A549 (cell line): ENCODE measurements around the gene MFAP4. TPM values are rescaled to one million over a fixed set of nuclear protein-coding genes. Genes with fewer than 3 reads are reported as not detected.
A peak's percentile ranks its signal among the peaks of the same experiment; 100 is the strongest.

Experiments
- ATAC-seq, 2 experiments: fragments of 200-7000 bp in 1 of 2; fragments of >200 bp in 1 of 2; cut with Nextera tagmentation in 1 of 2; cut with Tn5 transposase in 1 of 2; 3 replicates each; pipeline versions ENCODE4 v1.8.0 to v1.9.1; 2018 to 2020; ENCODE audit warnings: mild to moderate bottlenecking in 1 of 2, moderate library complexity in 1 of 2
- CTCF ChIA-PET: fragments of 300-600 bp; sonication (Branson Sonifier 250); formaldehyde crosslinking; extraction: SDS; loops from one replicate; lab custom pipeline; 2021; ENCODE audit warnings: antibody characterized with exemption, inconsistent platforms; lab: Yijun Ruan, JAX
- POLR2A ChIA-PET: fragments of 350-600 bp; formaldehyde crosslinking; extraction: SDS; loops from one replicate; lab custom pipeline; 2021; ENCODE audit warnings: antibody characterized with exemption, inconsistent platforms; lab: Yijun Ruan, JAX
- DNase-seq, 2 experiments: peaks; one replicate each; pipeline versions ENCODE4 v3.0.0 to v3.0.0-alpha.2; 2011 to 2016; ENCODE audit warnings: low read depth in 1 of 2, low spot score in 1 of 2
- FAIRE-seq: peaks from 2 replicates; lab custom pipeline; 2011; peaks lifted over from hg19 to GRCh38; lab: Jason Lieb, UNC
- H3K27ac ChIP-seq, 2 experiments: fragments of >200 bp; sonication (Bioruptor Twin); formaldehyde crosslinking; 3 replicates each; pipeline ENCODE4 v1.5.1; 2016 to 2017
- H3K4me1 ChIP-seq: fragments of >200 bp; sonication (Bioruptor Twin); formaldehyde crosslinking; 3 replicates; pipeline ENCODE4 v1.6.1; 2016
- H3K4me2 ChIP-seq: fragments of >200 bp; sonication (Bioruptor Twin); formaldehyde crosslinking; 3 replicates; pipeline ENCODE4 v1.6.1; 2016
- H3K4me3 ChIP-seq: fragments of >200 bp; sonication (Bioruptor Twin); formaldehyde crosslinking; 3 replicates; pipeline ENCODE4 v1.5.1; 2016
- H3K9me3 ChIP-seq: fragments of >200 bp; sonication (Bioruptor Twin); formaldehyde crosslinking; 3 replicates; pipeline ENCODE4 v1.6.1; 2016
- BHLHE40 ChIP-seq: IDR thresholded peaks from 2 replicates; pipeline ENCODE4 v1.6.1; 2012; ENCODE audit warnings: low read depth, low read length, inconsistent platforms
- CBX2 ChIP-seq: fragments of 200-600 bp; sonication (generic); IDR thresholded peaks from 2 replicates; pipeline ENCODE4 v1.6.1; 2016; ENCODE audit warnings: low read depth, mild to moderate bottlenecking, borderline replicate concordance
- CEBPB ChIP-seq, 2 experiments: fragments of >200 bp in 1 of 2; sonication (Bioruptor Twin) in 1 of 2; formaldehyde crosslinking in 1 of 2; IDR thresholded peaks; 2 replicates each; pipeline ENCODE4 v1.6.1; 2012 to 2016
- EHF ChIP-seq: fragments of 250-450 bp; sonication (Bioruptor Pico); IDR thresholded peaks from 2 replicates; pipeline ENCODE4 v1.5.0; 2020; ENCODE audit warnings: mild to moderate bottlenecking
- EP300 ChIP-seq, 2 experiments: fragments of >200 bp; sonication (Bioruptor Twin); formaldehyde crosslinking; IDR thresholded peaks; 2 replicates in 1 of 2; 3 replicates in 1 of 2; pipeline ENCODE4 v1.6.1; 2016 to 2017
- ESRRA ChIP-seq: fragments of 150-350 bp; IDR thresholded peaks from 2 replicates; pipeline ENCODE4 v1.6.1; 2014; ENCODE audit warnings: mild to moderate bottlenecking, low read length, borderline replicate concordance
- HDAC2 ChIP-seq: fragments of 200-600 bp; sonication (generic); IDR thresholded peaks from 2 replicates; pipeline ENCODE4 v1.6.1; 2016
- HOXB13 ChIP-seq: fragments of 250-450 bp; sonication (Bioruptor Pico); IDR thresholded peaks from 2 replicates; pipeline ENCODE4 v1.5.0; 2020; ENCODE audit warnings: low read depth, mild to moderate bottlenecking, moderate library complexity
- HOXB5 ChIP-seq: fragments of 250-450 bp; sonication (Bioruptor Pico); IDR thresholded peaks from 2 replicates; pipeline ENCODE4 v1.5.0; 2020; ENCODE audit warnings: mild to moderate bottlenecking, moderate library complexity
- JUN ChIP-seq, 2 experiments: fragments of >200 bp; sonication (Bioruptor Twin); formaldehyde crosslinking; IDR thresholded peaks; 2 replicates in 1 of 2; 3 replicates in 1 of 2; pipeline ENCODE4 v1.6.1; 2016 to 2017
- KDM1A ChIP-seq: fragments of 200-600 bp; sonication (generic); IDR thresholded peaks from 2 replicates; pipeline ENCODE4 v1.6.1; 2016; ENCODE audit warnings: low read depth, mild to moderate bottlenecking
- MAZ ChIP-seq: fragments of 150-350 bp; IDR thresholded peaks from 2 replicates; pipeline ENCODE4 v1.6.1; 2014; ENCODE audit warnings: antibody characterized with exemption, low read depth, low read length, borderline replicate concordance
- NFE2L2 ChIP-seq: fragments of 150-350 bp; conservative IDR thresholded peaks from 2 replicates; pipeline ENCODE4 v1.6.1; 2014; ENCODE audit warnings: low read length
- PHF8 ChIP-seq: fragments of 200-600 bp; sonication (generic); IDR thresholded peaks from 2 replicates; pipeline ENCODE4 v1.6.1; 2016; ENCODE audit warnings: low read depth, mild to moderate bottlenecking, antibody characterized with exemption, moderate library complexity, borderline replicate concordance
- SMC3 ChIP-seq: fragments of >200 bp; sonication (Bioruptor Twin); formaldehyde crosslinking; IDR thresholded peaks from 3 replicates; pipeline ENCODE4 v1.6.1; 2018; ENCODE audit warnings: inconsistent platforms
- TP53 ChIP-seq: fragments of 250-450 bp; sonication (Bioruptor Pico); IDR thresholded peaks from 2 replicates; pipeline ENCODE4 v1.5.0; 2021; ENCODE audit warnings: mild to moderate bottlenecking, moderate library complexity
- USF2 ChIP-seq: fragments of 450-650 bp; IDR thresholded peaks from 2 replicates; pipeline ENCODE4 v1.6.1; 2014; ENCODE audit warnings: antibody characterized with exemption
- ZSCAN20 ChIP-seq: fragments of 250-450 bp; sonication (Bioruptor Pico); IDR thresholded peaks from 2 replicates; pipeline ENCODE4 v1.8.0; 2022; ENCODE audit warnings: mild to moderate bottlenecking, moderate library complexity
- WGBS: methylation state at CpG from one replicate; pipeline ENCODE4 v1.1.6; 2017; ENCODE audit errors: missing lambda C conversion rate; 5-methylcytosine and 5-hydroxymethylcytosine counted together
- polyA plus RNA-seq, 4 experiments: library from polyadenylated mRNA; depleted of rRNA in 3 of 4; stranded (reverse); fragments of >200 nt; fragmentation: RNase III in 1 of 4; extraction: RNeasy Plus Mini Kit Qiagen cat#74134 plus additional on column Dnase treatment in 1 of 4; gene quantifications; 2 replicates in 3 of 4; 3 replicates in 1 of 4; pipeline ENCODE4 v1.2.3, GENCODE V29; 2011 to 2017
- TF ChIP-seq, protein P1 (sequence below): fragments of >200 bp; sonication (Bioruptor Twin); formaldehyde crosslinking; IDR thresholded peaks from 3 replicates; pipeline ENCODE4 v1.5.1; 2016
- TF ChIP-seq, protein P2 (sequence below): IDR thresholded peaks from 2 replicates; pipeline ENCODE4 v1.6.1; 2012; ENCODE audit warnings: low read depth, borderline replicate concordance

Gene MFAP4
- polyA plus RNA-seq, 2 of the 4 experiments (the other 2 are of a cell fraction), result 0.13 TPM; not detected in 1

DNA sequence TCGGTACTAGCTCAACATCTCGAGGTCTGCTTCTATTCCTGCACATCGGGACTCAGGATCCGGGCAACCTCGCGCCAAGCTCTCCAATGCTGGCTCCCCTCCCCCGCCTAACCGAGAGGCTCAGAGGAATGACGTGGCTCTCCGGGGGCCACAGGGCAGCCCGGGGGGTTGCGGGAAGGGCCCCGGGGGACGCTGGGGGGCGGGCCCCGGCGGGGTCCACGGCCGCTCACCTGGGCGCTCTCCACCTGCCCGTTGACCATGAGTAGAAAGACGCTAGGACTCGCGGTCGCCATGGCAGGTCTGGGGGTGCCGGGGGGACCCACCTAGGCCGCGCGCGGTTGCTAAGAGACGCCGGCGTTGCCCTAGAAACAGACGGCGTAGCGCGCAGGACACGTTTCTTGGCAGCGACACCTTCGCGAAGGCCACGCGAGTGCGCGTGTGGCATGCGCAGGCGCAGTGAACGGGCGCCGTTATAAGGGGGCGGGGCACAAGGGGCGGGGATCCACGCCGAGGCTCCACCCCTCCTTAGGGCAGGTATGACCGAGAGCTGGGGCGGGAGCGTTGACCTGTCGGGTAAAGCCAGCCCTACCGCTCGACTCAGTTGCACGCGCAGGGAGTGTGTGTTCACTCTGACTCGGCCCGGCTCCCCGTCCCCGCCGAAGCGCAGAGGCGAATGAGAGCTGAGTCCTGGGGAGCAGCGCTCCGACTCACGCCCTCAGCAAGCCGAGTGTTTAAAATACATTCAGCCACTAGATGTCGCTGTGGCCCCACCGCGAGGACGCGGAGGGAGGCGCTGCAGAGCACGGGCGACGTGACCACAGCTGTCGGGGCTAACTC is 24.5 kb downstream of the MFAP4 start, which contains the start of gene B9D1 (continued):
- TF ChIP-seq CBX2 (no peak), HDAC2 (no peak)

DNA sequence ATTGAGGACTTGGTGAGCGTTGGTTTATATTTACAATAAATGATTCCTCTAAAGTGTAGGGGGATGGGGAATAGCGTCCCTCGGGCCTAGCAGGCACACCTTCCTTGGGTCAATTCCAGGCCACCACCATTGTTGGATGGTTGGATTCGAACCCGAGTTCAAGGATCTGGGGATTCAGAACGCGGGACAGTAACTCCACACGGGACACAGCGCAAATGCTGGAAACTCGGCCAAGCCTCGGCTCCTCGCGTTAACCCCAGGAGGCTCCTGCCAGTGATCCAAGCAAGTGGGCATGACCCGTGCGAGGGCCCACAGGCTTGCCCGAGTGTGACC is 25.1 kb downstream of the MFAP4 start:
- FAIRE-seq, result no peak
- TF ChIP-seq, protein P1, sequence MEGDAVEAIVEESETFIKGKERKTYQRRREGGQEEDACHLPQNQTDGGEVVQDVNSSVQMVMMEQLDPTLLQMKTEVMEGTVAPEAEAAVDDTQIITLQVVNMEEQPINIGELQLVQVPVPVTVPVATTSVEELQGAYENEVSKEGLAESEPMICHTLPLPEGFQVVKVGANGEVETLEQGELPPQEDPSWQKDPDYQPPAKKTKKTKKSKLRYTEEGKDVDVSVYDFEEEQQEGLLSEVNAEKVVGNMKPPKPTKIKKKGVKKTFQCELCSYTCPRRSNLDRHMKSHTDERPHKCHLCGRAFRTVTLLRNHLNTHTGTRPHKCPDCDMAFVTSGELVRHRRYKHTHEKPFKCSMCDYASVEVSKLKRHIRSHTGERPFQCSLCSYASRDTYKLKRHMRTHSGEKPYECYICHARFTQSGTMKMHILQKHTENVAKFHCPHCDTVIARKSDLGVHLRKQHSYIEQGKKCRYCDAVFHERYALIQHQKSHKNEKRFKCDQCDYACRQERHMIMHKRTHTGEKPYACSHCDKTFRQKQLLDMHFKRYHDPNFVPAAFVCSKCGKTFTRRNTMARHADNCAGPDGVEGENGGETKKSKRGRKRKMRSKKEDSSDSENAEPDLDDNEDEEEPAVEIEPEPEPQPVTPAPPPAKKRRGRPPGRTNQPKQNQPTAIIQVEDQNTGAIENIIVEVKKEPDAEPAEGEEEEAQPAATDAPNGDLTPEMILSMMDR, result no peak
- no peak for TF ChIP-seq EHF (CRISPR knock-in tag)
- no peak for TF ChIP-seq CBX2
- TF ChIP-seq HOXB5 (CRISPR knock-in tag), result no peak
- TF ChIP-seq ZSCAN20 (CRISPR knock-in tag), result no peak
- TF ChIP-seq BHLHE40, result no peak
- no peak for TF ChIP-seq MAZ
- peak overlapping the region; percentile 82 for H3K4me3 ChIP-seq
- ChIA-PET CTCF (interaction anchor here (0.6 to 14.6 kb wide), 38 partner anchors 8 to 409 kb away, joined by 3 to 362 read pairs (median 10); partner anchors contain the start of genes EPN2, MAPK7 and RNF112), POLR2A (interaction anchor here (1.6 to 2.0 kb wide), 5 partner anchors 8 to 400 kb away, joined by 5 to 32 read pairs (median 8); partner anchors contain the start of gene MAPK7)
- 11% methylated on average over 16 of the region's 16 CpGs for WGBS
- peak overlapping the region; percentile 94 to 96 for H3K27ac ChIP-seq
- peaks cover 16% of the 10 kb centered on the region; the same call in 2 of the 3 replicates for H3K4me1 ChIP-seq
- ATAC-seq, result no peak
- H3K4me2 ChIP-seq, result peak overlapping the region; percentile 95
- peak in 1 of 2 experiments; percentile 40 for DNase-seq
- H3K9me3 ChIP-seq, result no peaks in the 10 kb centered on the region

- Histone ChIP-seq H3K27ac (peak overlapping the region; percentile 94 to 96), H3K4me1 (peaks cover 16% of the 10 kb centered on the region; the same call in 2 of the 3 replicates), H3K9me3 (no peaks in the 10 kb centered on the region), H3K4me2 (peak overlapping the region; percentile 95), H3K4me3 (peak overlapping the region; percentile 82)
- ChIA-PET POLR2A (interaction anchor here (0.6 kb wide), 1 partner anchor 50 kb away, joined by 3 read pairs; no protein-coding TSS in a partner anchor), CTCF (interaction anchor here (0.6 to 14.6 kb wide), 9 partner anchors 12 to 310 kb away, joined by 3 to 362 read pairs (median 20); partner anchors contain the start of genes MAPK7 and RNF112)
- DNase-seq, result no peak
- no peak for ATAC-seq
- no peak for FAIRE-seq
- TF ChIP-seq, protein P2, sequence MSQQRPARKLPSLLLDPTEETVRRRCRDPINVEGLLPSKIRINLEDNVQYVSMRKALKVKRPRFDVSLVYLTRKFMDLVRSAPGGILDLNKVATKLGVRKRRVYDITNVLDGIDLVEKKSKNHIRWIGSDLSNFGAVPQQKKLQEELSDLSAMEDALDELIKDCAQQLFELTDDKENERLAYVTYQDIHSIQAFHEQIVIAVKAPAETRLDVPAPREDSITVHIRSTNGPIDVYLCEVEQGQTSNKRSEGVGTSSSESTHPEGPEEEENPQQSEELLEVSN, result no peak
- no peak for TF ChIP-seq ESRRA
- TF ChIP-seq CEBPB (IDR thresholded peaks at IDR 0.05), result no peak
- no peak for TF ChIP-seq EP300 (IDR thresholded peaks at IDR 0.05)
- TF ChIP-seq HDAC2, result no peak
- TF ChIP-seq SMC3, result no peak
- TF ChIP-seq ZSCAN20 (CRISPR knock-in tag), result no peak
- no peak for TF ChIP-seq PHF8
- TF ChIP-seq KDM1A, result no peak
- no peak for TF ChIP-seq BHLHE40
- no peak for TF ChIP-seq HOXB13 (CRISPR knock-in tag)
- no peak for TF ChIP-seq MAZ
- TF ChIP-seq JUN (IDR thresholded peaks at IDR 0.05), result no peak
- TF ChIP-seq NFE2L2, result no peak
- TF ChIP-seq USF2, result no peak
- no peak for TF ChIP-seq TP53 (CRISPR knock-in tag)
- WGBS, result 86% methylated on average over 6 of the region's 6 CpGs
Measured at GRCh38 chr17:19361326-19361725, 25.7 kb downstream of the MFAP4 start.
